ENCODE data around the gene ZNF420. TPM values are rescaled to one million over a fixed set of nuclear protein-coding genes. Genes with fewer than 3 reads are reported as not detected.

ZNF420 gene
- polyA plus RNA-seq, 1 experiment: 2.7 TPM

DNA sequence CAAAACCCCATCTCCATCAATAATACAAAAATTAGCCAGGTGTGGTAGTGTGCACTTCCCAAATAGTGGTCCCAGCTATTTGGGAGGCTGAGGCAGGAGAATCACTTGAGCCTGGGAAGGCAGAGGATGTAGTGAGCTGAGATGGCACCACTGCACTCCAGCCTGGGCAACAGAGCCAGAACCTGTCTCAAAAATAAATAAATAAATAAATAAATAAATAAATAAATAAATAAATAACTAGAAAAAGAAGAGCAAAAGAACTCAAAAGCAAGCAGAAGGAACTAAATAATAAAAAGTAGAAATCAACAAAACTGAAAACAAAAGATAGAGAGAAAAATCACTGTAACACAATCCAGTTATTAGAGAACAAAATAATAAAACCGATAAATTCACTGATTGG is 81.9 kb downstream of the ZNF420 start:
- Histone ChIP-seq H3K4me3 (ENCODE audit: low read depth, low read length) (no peak overlapping the region), H3K36me3 (ENCODE audit: control insufficient read depth, insufficient read depth, low read length) (peaks cover 3% of the 10 kb centered on the region; the same call in 1 of the 2 replicates), H3K27me3 (ENCODE audit: control insufficient read depth, insufficient read depth, low read length) (no peaks in the 10 kb centered on the region)
- POLR2A ChIA-PET: no interaction called here
- CTCF ChIA-PET: interaction anchor here (0.6 kb wide), 1 partner anchor 494 kb away, joined by 3 read pairs; no protein-coding TSS in a partner anchor
- TF ChIP-seq CTCF (IDR thresholded peaks at IDR 0.05; ENCODE audit: insufficient read depth, low read depth, low read length): no peak
- no peak for DNase-seq (ENCODE audit: low read depth)

DNA sequence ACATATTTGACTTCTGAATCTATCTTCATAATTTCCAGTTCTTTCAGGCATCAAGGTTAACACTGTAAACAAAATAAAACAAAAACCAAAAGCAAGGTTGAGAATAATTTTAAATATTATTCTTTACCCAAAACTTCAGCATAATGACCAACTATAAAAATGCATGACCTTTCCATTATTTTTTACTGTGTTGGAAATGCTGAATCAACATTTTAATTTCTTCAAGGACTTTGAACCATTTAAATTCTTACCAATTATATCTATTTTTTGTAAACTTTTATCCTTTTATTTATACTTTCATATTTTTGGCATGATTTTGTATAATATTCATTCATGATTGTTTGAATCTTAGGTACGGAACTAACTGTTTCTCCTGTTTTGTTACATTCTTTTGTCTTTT is 87.4 kb downstream of the ZNF420 start:
- CTCF ChIA-PET: interaction anchor here (0.6 kb wide), 1 partner anchor 250 kb away, joined by 3 read pairs; no protein-coding TSS in a partner anchor
- Histone ChIP-seq H3K36me3 (ENCODE audit: control insufficient read depth, insufficient read depth, low read length) (peaks cover 3% of the 10 kb centered on the region), H3K4me3 (ENCODE audit: low read depth, low read length) (no peak overlapping the region), H3K27me3 (ENCODE audit: control insufficient read depth, insufficient read depth, low read length) (no peaks in the 10 kb centered on the region)
- DNase-seq (ENCODE audit: low read depth): no peak
- POLR2A ChIA-PET: no interaction called here
- TF ChIP-seq CTCF (IDR thresholded peaks at IDR 0.05; ENCODE audit: insufficient read depth, low read depth, low read length): no peak

GRCh38 chr19:37172368-37173366 is 94.4 kb downstream of the ZNF420 start, which contains the start of gene ZNF585A:
TSS of gene ZNF585A (minus strand) at chr19:37172695. CDS start at chr19:37169910, 2,785 bp downstream.
- Histone ChIP-seq H3K4me3 (ENCODE audit: low read depth, low read length) (peak within 1 kb of the TSS; percentile 79), H3K36me3 (ENCODE audit: control insufficient read depth, insufficient read depth, low read length) (peaks cover 3% of the 10 kb centered on the region), H3K27me3 (ENCODE audit: control insufficient read depth, insufficient read depth, low read length) (no peaks in the 10 kb centered on the region)
- POLR2A ChIA-PET: no interaction called here
- peak; percentile 88 for DNase-seq (ENCODE audit: low read depth)
- CTCF ChIA-PET: no interaction called here
- peak; percentile 43 for TF ChIP-seq CTCF (IDR thresholded peaks at IDR 0.05; ENCODE audit: insufficient read depth, low read depth, low read length)

Other genes with a start within 250 kb of the ZNF420 start
- 0.90 and 2.0 TPM in 2 replicates for gene ZNF790, start 240.0 kb upstream of the ZNF420 start, polyA plus RNA-seq (2011; rRNA removed)
- gene ZNF345, start 227.6 kb upstream of the ZNF420 start, polyA plus RNA-seq (2011; rRNA removed): 1.3 TPM in 2 replicates
- gene ZNF829, start 162.1 kb upstream of the ZNF420 start, polyA plus RNA-seq (2011; rRNA removed): 1.2 and 1.5 TPM in 2 replicates
- gene ZNF568, start 162.1 kb upstream of the ZNF420 start, polyA plus RNA-seq (2011; rRNA removed): 5.4 and 7.0 TPM in 2 replicates
- 8.2 and 10.4 TPM in 2 replicates for gene ZNF585A, start 94.3 kb downstream of the ZNF420 start, polyA plus RNA-seq (2011; rRNA removed)
- 13.3 and 15.0 TPM in 2 replicates for gene ZNF585B, start 132.1 kb downstream of the ZNF420 start, polyA plus RNA-seq (2011; rRNA removed)
- 2.1 and 3.3 TPM in 2 replicates for gene ZNF383, start 139.8 kb downstream of the ZNF420 start, polyA plus RNA-seq (2011; rRNA removed)